Measurements from ENCODE around the gene PLXNC1.

DNA sequence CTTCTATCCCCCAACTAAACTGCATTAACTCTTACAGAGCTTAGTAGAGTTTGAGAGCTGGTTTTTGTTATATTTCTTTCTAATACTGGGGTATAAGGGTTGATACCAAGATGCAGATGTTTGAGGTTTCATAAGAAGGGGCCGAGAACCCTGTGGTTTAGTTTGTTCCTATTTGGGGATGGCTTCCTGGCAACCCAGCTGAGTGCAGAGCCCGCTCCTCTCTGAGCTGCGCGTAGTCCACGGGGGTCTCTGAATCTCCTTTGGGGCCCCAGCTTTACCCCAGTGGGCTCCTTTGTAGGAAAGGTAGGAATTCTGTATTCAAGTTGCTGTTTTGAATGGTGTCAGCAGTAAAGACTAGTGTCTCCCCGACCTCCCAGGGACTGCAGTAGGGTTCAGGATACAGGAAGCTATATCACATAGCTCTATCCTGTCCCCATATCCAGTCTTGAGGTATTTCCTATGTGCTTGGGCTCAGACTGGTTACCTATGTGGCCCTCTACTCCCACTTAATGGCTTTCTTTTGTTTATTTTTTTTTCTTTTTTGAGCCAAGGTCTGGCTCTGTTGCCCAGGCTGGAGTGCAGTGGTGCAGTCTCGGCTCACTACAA is 25.4 kb downstream of the PLXNC1 start:
- no peak for TF ChIP-seq EP300 (IDR thresholded peaks at IDR 0.05)
- TF ChIP-seq, protein P1, sequence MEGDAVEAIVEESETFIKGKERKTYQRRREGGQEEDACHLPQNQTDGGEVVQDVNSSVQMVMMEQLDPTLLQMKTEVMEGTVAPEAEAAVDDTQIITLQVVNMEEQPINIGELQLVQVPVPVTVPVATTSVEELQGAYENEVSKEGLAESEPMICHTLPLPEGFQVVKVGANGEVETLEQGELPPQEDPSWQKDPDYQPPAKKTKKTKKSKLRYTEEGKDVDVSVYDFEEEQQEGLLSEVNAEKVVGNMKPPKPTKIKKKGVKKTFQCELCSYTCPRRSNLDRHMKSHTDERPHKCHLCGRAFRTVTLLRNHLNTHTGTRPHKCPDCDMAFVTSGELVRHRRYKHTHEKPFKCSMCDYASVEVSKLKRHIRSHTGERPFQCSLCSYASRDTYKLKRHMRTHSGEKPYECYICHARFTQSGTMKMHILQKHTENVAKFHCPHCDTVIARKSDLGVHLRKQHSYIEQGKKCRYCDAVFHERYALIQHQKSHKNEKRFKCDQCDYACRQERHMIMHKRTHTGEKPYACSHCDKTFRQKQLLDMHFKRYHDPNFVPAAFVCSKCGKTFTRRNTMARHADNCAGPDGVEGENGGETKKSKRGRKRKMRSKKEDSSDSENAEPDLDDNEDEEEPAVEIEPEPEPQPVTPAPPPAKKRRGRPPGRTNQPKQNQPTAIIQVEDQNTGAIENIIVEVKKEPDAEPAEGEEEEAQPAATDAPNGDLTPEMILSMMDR (IDR thresholded peaks at IDR 0.05): no peak
